Measurements from ENCODE around the gene MSI2. TPM values are rescaled to one million over a fixed set of nuclear protein-coding genes. Genes with fewer than 3 reads are reported as not detected.

The MSI2 gene
- total RNA-seq, 2 experiments from 2014 or later = 131 to 164 TPM

- Histone ChIP-seq H3K36me3 (ENCODE audit: insufficient read depth, low read length) (peaks cover 71% of the 10 kb centered on the region), H3K4me2 (ENCODE audit: low read length) (peak overlapping the region; percentile 94), H3K9me2 (ENCODE audit: insufficient read depth, low read length) (no peaks in the 10 kb centered on the region), H3K4me1 (ENCODE audit: insufficient read depth, low read length, poor library complexity, severe bottlenecking) (peaks cover 45% of the 10 kb centered on the region), H3K9me3 (ENCODE audit: low read length) (no peaks in the 10 kb centered on the region), H3K4me3 (ENCODE audit: low read depth, low read length, poor library complexity, severe bottlenecking) (peak overlapping the region; percentile 81), H3K79me2 (ENCODE audit: insufficient read depth, low read depth, low read length) (peaks cover 44% of the 10 kb centered on the region; the same call in 1 of the 2 replicates), H4K20me1 (ENCODE audit: insufficient read depth, low read length) (peaks cover 5% of the 10 kb centered on the region; the same call in 1 of the 2 replicates), H3K27ac (ENCODE audit: low read depth, low read length, poor library complexity, severe bottlenecking) (peak overlapping the region; percentile 76), H2AFZ (ENCODE audit: low read length) (no peak overlapping the region)
- intact Hi-C loops (cut with micrococcal nuclease; ENCODE audit: unreplicated experiment) = no loop called here
- ChIA-PET CTCF (ENCODE audit: unreplicated experiment) (interaction anchor here (0.6 kb wide), 1 partner anchor 186 kb away, joined by 3 read pairs; no protein-coding TSS in a partner anchor), POLR2A (interaction anchor here (0.6 to 2.1 kb wide), 7 partner anchors 9 to 291 kb away, joined by 3 to 9 read pairs (median 4); no protein-coding TSS in a partner anchor)
- TF ChIP-seq EZH2phosphoT487 (IDR thresholded peaks at IDR 0.05; ENCODE audit: borderline replicate concordance, low read depth, low read length) (no peak), CTCF (conservative IDR thresholded peaks at IDR 0.05; ENCODE audit: low read length) (no peak)
- no peak for DNase-seq (ENCODE audit: low spot score)
- no TSS peak for BruUV-seq (replicated peaks)
Observed at GRCh38 chr17:57261084-57261461, 4.8 kb downstream of the MSI2 start.

GRCh38 chr17:57262557-57262956, 6.2 kb downstream of the MSI2 start:
- Histone ChIP-seq H3K4me1 (ENCODE audit: insufficient read depth, low read length, poor library complexity, severe bottlenecking) (peaks cover 45% of the 10 kb centered on the region), H3K27ac (ENCODE audit: low read depth, low read length, poor library complexity, severe bottlenecking) (no peak overlapping the region), H3K4me3 (ENCODE audit: low read depth, low read length, poor library complexity, severe bottlenecking) (no peak overlapping the region), H2AFZ (ENCODE audit: low read length) (no peak overlapping the region), H3K36me3 (ENCODE audit: insufficient read depth, low read length) (peaks cover 83% of the 10 kb centered on the region), H4K20me1 (ENCODE audit: insufficient read depth, low read length) (peaks cover 5% of the 10 kb centered on the region; the same call in 1 of the 2 replicates), H3K9me2 (ENCODE audit: insufficient read depth, low read length) (no peaks in the 10 kb centered on the region), H3K4me2 (ENCODE audit: low read length) (peak overlapping the region; percentile 94; the same call in 1 of the 2 replicates), H3K79me2 (ENCODE audit: insufficient read depth, low read depth, low read length) (peaks cover 37% of the 10 kb centered on the region; the same call in 1 of the 2 replicates), H3K9me3 (ENCODE audit: low read length) (no peaks in the 10 kb centered on the region)
- TF ChIP-seq CTCF (conservative IDR thresholded peaks at IDR 0.05; ENCODE audit: low read length) (no peak), EZH2phosphoT487 (IDR thresholded peaks at IDR 0.05; ENCODE audit: borderline replicate concordance, low read depth, low read length) (no peak)
- BruUV-seq (replicated peaks) = no TSS peak
- DNase-seq (ENCODE audit: low spot score) = no peak
- intact Hi-C loops (cut with micrococcal nuclease; ENCODE audit: unreplicated experiment) = no loop called here
- CTCF ChIA-PET (ENCODE audit: unreplicated experiment) = no interaction called here
- POLR2A ChIA-PET = interaction anchor here (0.5 kb wide), 1 partner anchor 15 kb away, joined by 3 read pairs; no protein-coding TSS in a partner anchor

GRCh38 chr17:57264250-57264649, 7.9 kb downstream of the MSI2 start:
- no TSS peak for BruUV-seq (replicated peaks)
- intact Hi-C loops (cut with micrococcal nuclease; ENCODE audit: unreplicated experiment) = no loop called here
- Histone ChIP-seq H3K9me2 (ENCODE audit: insufficient read depth, low read length) (no peaks in the 10 kb centered on the region), H3K9me3 (ENCODE audit: low read length) (no peaks in the 10 kb centered on the region), H3K27ac (ENCODE audit: low read depth, low read length, poor library complexity, severe bottlenecking) (no peak overlapping the region), H3K4me3 (ENCODE audit: low read depth, low read length, poor library complexity, severe bottlenecking) (no peak overlapping the region), H3K79me2 (ENCODE audit: insufficient read depth, low read depth, low read length) (peaks cover 20% of the 10 kb centered on the region; the same call in 1 of the 2 replicates), H3K36me3 (ENCODE audit: insufficient read depth, low read length) (peaks cover 88% of the 10 kb centered on the region), H4K20me1 (ENCODE audit: insufficient read depth, low read length) (no peaks in the 10 kb centered on the region), H3K4me2 (ENCODE audit: low read length) (no peak overlapping the region), H3K4me1 (ENCODE audit: insufficient read depth, low read length, poor library complexity, severe bottlenecking) (peaks cover 36% of the 10 kb centered on the region), H2AFZ (ENCODE audit: low read length) (no peak overlapping the region)
- DNase-seq (ENCODE audit: low spot score) = no peak
- ChIA-PET POLR2A (interaction anchor here (0.8 kb wide), 1 partner anchor 331 kb away, joined by 3 read pairs; no protein-coding TSS in a partner anchor), CTCF (ENCODE audit: unreplicated experiment) (no interaction called here)
- TF ChIP-seq EZH2phosphoT487 (IDR thresholded peaks at IDR 0.05; ENCODE audit: borderline replicate concordance, low read depth, low read length) (no peak), CTCF (conservative IDR thresholded peaks at IDR 0.05; ENCODE audit: low read length) (no peak)
